Subcutaneous abdominal adipose tissue (tissue), 5 donors: ENCODE data around the gene ARSG.

Experiments
- H3K27ac ChIP-seq: one replicate; pipeline ENCODE4 v1.7.0; 2013; ENCODE audit warnings: low read depth, mild to moderate bottlenecking, inconsistent platforms, low read length, moderate library complexity
- H3K27me3 ChIP-seq, 5 donors: one replicate each; pipeline ENCODE4 v1.7.0; 2013; ENCODE audit warnings: low read length in 5 of 5, inconsistent platforms in 1 of 5; ENCODE audit not compliant: control insufficient read depth in 5 of 5, insufficient read depth in 4 of 5
- H3K36me3 ChIP-seq, 5 donors: one replicate each; pipeline ENCODE4 v1.7.0; 2013; ENCODE audit warnings: low read length in 5 of 5; ENCODE audit not compliant: control insufficient read depth in 5 of 5, insufficient read depth in 5 of 5
- H3K4me1 ChIP-seq, 5 donors: one replicate each; pipeline ENCODE4 v1.7.0; 2013; ENCODE audit warnings: low read length in 5 of 5, mild to moderate bottlenecking in 3 of 5, moderate library complexity in 1 of 5; ENCODE audit not compliant: control insufficient read depth in 5 of 5, insufficient read depth in 5 of 5
- H3K4me3 ChIP-seq, 5 donors: one replicate each; pipeline ENCODE4 v1.7.0; 2013; ENCODE audit warnings: low read length in 5 of 5, low read depth in 1 of 5
- H3K9ac ChIP-seq, 5 donors: one replicate each; pipeline ENCODE4 v1.7.0; 2013; ENCODE audit warnings: low read length in 5 of 5, mild to moderate bottlenecking in 4 of 5, moderate library complexity in 3 of 5
- H3K9me3 ChIP-seq, 5 donors: one replicate each; pipeline ENCODE4 v1.7.0; 2013; ENCODE audit warnings: low read length in 5 of 5; ENCODE audit not compliant: control insufficient read depth in 5 of 5
- donor health status: healthy.
- donor health status: healthy.
- donor health status: healthy.
- donor health status: healthy.
- donor health status: healthy.

ARSG gene

DNA sequence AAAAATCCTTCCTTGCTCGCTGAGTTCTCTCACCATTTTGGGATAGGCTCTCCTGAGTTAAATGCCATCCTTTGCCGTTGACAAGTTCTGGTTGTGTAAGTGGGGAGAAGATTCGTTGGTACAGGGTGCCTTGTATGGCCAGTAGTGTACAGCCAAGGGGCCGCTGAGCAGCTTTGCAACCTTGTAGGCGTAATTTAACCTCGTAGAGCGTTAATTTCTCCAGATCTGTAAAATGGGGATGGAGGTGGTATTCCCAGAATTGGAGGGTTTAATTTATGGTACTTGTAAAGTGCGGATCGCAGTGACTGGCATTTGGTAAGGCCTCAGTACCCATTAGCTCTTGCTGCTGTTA lies 1.4 kb downstream of the ARSG start:
- Histone ChIP-seq H3K9me3 (no peaks in the 10 kb centered on the region), H3K36me3 (no peaks in the 10 kb centered on the region), H3K9ac (no peak overlapping the region), H3K27me3 (peaks cover 3 to 36% (median 17%) of the 10 kb centered on the region in 5 donors), H3K27ac (no peak overlapping the region), H3K4me3 (peak overlapping the region in 4 of 5 donors; percentile 48 to 72 (median 67)), H3K4me1 (peaks cover 0 to 30% (median 24%) of the 10 kb centered on the region in 5 donors)

GRCh38 chr17:68293490-68294195 lies 2.3 kb downstream of the ARSG start:
- Histone ChIP-seq H3K4me3 (no peak overlapping the region), H3K36me3 (no peaks in the 10 kb centered on the region), H3K9ac (no peak overlapping the region), H3K4me1 (peaks cover 0 to 30% (median 24%) of the 10 kb centered on the region in 5 donors), H3K27me3 (peaks cover 3 to 36% (median 17%) of the 10 kb centered on the region in 5 donors), H3K27ac (no peak overlapping the region), H3K9me3 (peaks cover 0 to 1% (median 0%) of the 10 kb centered on the region in 5 donors)

DNA sequence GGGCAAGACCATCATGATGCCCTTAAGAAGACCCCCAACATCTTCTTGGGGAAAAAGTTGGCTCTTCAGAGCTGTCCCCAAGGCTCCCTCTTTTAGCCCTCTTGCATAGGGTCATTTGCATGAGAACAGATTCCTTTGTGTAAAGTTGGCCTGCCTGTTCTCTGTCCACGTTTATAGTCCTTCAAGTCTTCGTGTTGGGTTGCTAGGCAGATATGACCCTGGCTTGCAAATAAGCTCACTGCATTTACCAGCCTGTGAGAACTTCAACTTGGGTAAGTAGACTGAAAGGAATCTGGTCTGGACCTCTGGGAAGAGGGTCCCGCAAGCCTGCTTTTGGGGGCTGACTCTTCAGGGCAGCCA lies 2.9 kb downstream of the ARSG start:
- H3K27ac ChIP-seq, result no peak overlapping the region
- peaks cover 3 to 36% (median 17%) of the 10 kb centered on the region in 5 donors for H3K27me3 ChIP-seq
- H3K9me3 ChIP-seq, result peaks cover 0 to 3% (median 0%) of the 10 kb centered on the region in 5 donors
- H3K9ac ChIP-seq, result no peak overlapping the region
- peaks cover 0 to 29% (median 24%) of the 10 kb centered on the region in 5 donors for H3K4me1 ChIP-seq
- H3K4me3 ChIP-seq, result no peak overlapping the region
- no peaks in the 10 kb centered on the region for H3K36me3 ChIP-seq

DNA sequence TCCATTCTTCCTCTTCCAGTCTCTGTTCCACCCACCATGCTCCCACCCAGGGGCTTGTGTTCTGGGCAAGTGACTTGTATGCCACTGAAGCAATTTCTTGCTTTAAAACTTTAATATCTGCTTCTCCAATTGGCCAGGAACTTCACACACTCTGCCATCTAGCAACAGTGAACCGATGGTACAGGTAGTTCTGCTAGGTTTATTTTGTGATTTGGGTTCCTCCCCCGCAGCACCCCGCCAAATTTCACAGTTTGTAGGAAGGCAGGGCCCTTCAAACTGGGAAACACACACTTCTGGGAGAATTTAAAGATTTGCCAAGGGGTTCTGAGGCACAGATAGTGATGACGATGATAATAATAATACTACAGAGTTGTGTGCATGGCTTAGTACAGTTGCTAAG lies 3.3 kb downstream of the ARSG start:
- Histone ChIP-seq H3K27ac (no peak overlapping the region), H3K27me3 (peaks cover 3 to 36% (median 17%) of the 10 kb centered on the region in 5 donors), H3K4me1 (peaks cover 0 to 27% (median 24%) of the 10 kb centered on the region in 5 donors), H3K9me3 (peaks cover 0 to 3% (median 0%) of the 10 kb centered on the region in 5 donors), H3K9ac (no peak overlapping the region), H3K4me3 (no peak overlapping the region), H3K36me3 (no peaks in the 10 kb centered on the region)

GRCh38 chr17:68295086-68295485 lies 3.8 kb downstream of the ARSG start:
- Histone ChIP-seq H3K36me3 (no peaks in the 10 kb centered on the region), H3K4me1 (peaks cover 0 to 25% (median 23%) of the 10 kb centered on the region in 5 donors), H3K27me3 (peaks cover 3 to 36% (median 17%) of the 10 kb centered on the region in 5 donors)

GRCh38 chr17:68296217-68297191 lies 5.2 kb downstream of the ARSG start:
- Histone ChIP-seq H3K9me3 (peaks cover 0 to 3% (median 0%) of the 10 kb centered on the region in 5 donors), H3K27me3 (peaks cover 0 to 32% (median 17%) of the 10 kb centered on the region in 5 donors), H3K36me3 (no peaks in the 10 kb centered on the region), H3K27ac (no peak overlapping the region), H3K9ac (no peak overlapping the region), H3K4me1 (peaks cover 0 to 16% (median 12%) of the 10 kb centered on the region in 5 donors), H3K4me3 (no peak overlapping the region)

More at GRCh38 chr17:68295086-68295485, 3.8 kb downstream of the ARSG start:
- H3K4me3 ChIP-seq, result no peak overlapping the region
- peaks cover 0 to 3% (median 0%) of the 10 kb centered on the region in 5 donors for H3K9me3 ChIP-seq
- H3K9ac ChIP-seq, result no peak overlapping the region
- H3K27ac ChIP-seq, result no peak overlapping the region

DNA sequence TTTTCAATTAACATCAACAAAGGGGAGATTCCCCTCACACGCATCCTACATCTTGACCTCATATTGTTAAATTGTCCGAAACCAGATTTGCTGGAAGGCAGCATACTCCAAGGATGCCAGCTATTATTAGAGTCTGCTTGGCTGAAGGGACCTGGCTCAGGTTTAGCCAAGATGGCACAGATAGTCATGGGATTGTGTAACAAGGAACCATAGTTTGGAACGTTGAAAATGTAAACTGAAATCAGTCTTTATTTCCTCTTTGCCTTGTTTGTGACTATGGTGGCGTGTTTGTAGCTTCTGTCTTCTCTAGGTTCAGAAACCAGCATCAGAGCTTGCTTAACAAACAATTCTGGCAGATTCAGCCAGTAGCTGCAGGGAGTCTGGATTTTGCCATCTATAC lies 5.9 kb downstream of the ARSG start:
- no peak overlapping the region for H3K4me3 ChIP-seq
- H3K36me3 ChIP-seq, result no peaks in the 10 kb centered on the region
- no peak overlapping the region for H3K27ac ChIP-seq

GRCh38 chr17:68298601-68299000 lies 7.3 kb downstream of the ARSG start:
- H3K4me3 ChIP-seq, result no peak overlapping the region
- no peak overlapping the region for H3K9ac ChIP-seq
- H3K27me3 ChIP-seq, result peaks cover 0 to 19% (median 9%) of the 10 kb centered on the region in 5 donors
- peaks cover 0 to 6% (median 3%) of the 10 kb centered on the region in 5 donors for H3K4me1 ChIP-seq
- peaks cover 0 to 3% (median 0%) of the 10 kb centered on the region in 5 donors for H3K9me3 ChIP-seq
- no peaks in the 10 kb centered on the region for H3K36me3 ChIP-seq
- no peak overlapping the region for H3K27ac ChIP-seq

More for the DNA sequence above, 5.9 kb downstream of the ARSG start:
- Histone ChIP-seq H3K4me1 (peaks cover 0 to 12% (median 9%) of the 10 kb centered on the region in 5 donors), H3K9me3 (peaks cover 0 to 3% (median 0%) of the 10 kb centered on the region in 5 donors), H3K27me3 (peaks cover 0 to 30% (median 14%) of the 10 kb centered on the region in 5 donors), H3K9ac (no peak overlapping the region)

DNA sequence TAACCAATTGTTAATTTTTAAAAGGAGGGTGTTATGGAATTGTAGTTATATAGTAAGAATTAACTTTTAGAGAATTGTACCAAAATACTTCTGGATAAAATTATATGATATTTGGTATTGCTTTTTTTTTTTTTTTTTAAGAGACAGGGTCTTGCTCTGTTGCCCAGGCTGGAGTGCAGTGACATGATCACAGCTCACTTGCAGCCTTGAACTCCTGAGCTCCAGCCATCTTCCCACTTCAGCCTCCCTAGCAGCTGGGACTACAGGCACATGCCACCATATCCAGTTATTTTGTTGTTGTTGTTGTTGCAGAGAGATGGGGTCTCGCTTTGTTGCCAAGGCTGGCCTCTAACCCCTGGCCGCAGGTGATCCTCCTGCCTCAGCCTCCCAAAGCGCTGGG lies 8.5 kb downstream of the ARSG start:
- Histone ChIP-seq H3K27me3 (peaks cover 0 to 9% (median 3%) of the 10 kb centered on the region in 5 donors), H3K9ac (no peak overlapping the region), H3K27ac (no peak overlapping the region), H3K36me3 (no peaks in the 10 kb centered on the region), H3K4me1 (peaks cover 0 to 6% (median 3%) of the 10 kb centered on the region in 5 donors), H3K4me3 (no peak overlapping the region), H3K9me3 (peaks cover 0 to 3% (median 0%) of the 10 kb centered on the region in 5 donors)
